ENCODE results near the gene C1orf141. TPM values are rescaled to one million over a fixed set of nuclear protein-coding genes. Genes with fewer than 3 reads are reported as not detected.

The C1orf141 gene
- total RNA-seq, 1 donor from 2014 or later = not detected

- no peak for DNase-seq
- Mint-ChIP-seq H3K36me3 (ENCODE audit: unreplicated experiment) (no peaks in the 10 kb centered on the region), H3K4me3 (ENCODE audit: unreplicated experiment) (no peak overlapping the region), H3K4me1 (ENCODE audit: low read depth, unreplicated experiment) (no peaks in the 10 kb centered on the region), H3K9me3 (ENCODE audit: unreplicated experiment) (peaks cover 2% of the 10 kb centered on the region), H3K27me3 (ENCODE audit: unreplicated experiment) (no peaks in the 10 kb centered on the region), H3K27ac (ENCODE audit: unreplicated experiment) (no peak overlapping the region)
- TF ChIP-seq CTCF (IDR thresholded peaks at IDR 0.05; ENCODE audit: partially characterized antibody, unreplicated experiment) = no peak
Measured at GRCh38 chr1:67088440-67088839, 46.3 kb downstream of the C1orf141 start.

- no peak for DNase-seq
- peaks cover 2% of the 10 kb centered on the region for H3K9me3 Mint-ChIP-seq (ENCODE audit: unreplicated experiment)
- no peaks in the 10 kb centered on the region for H3K27me3 Mint-ChIP-seq (ENCODE audit: unreplicated experiment)
- no peaks in the 10 kb centered on the region for H3K36me3 Mint-ChIP-seq (ENCODE audit: unreplicated experiment)
- H3K27ac Mint-ChIP-seq (ENCODE audit: unreplicated experiment) = no peak overlapping the region
- H3K4me1 Mint-ChIP-seq (ENCODE audit: low read depth, unreplicated experiment) = no peaks in the 10 kb centered on the region
- no peak overlapping the region for H3K4me3 Mint-ChIP-seq (ENCODE audit: unreplicated experiment)
- TF ChIP-seq CTCF (IDR thresholded peaks at IDR 0.05; ENCODE audit: partially characterized antibody, unreplicated experiment) = no peak
Measured at GRCh38 chr1:67085326-67085725, 49.4 kb downstream of the C1orf141 start.

GRCh38 chr1:67084765-67085318, 49.9 kb downstream of the C1orf141 start:
- H3K9me3 Mint-ChIP-seq (ENCODE audit: unreplicated experiment) = peaks cover 2% of the 10 kb centered on the region
- H3K4me1 Mint-ChIP-seq (ENCODE audit: low read depth, unreplicated experiment) = no peaks in the 10 kb centered on the region
- H3K27me3 Mint-ChIP-seq (ENCODE audit: unreplicated experiment) = no peaks in the 10 kb centered on the region
- no peak overlapping the region for H3K4me3 Mint-ChIP-seq (ENCODE audit: unreplicated experiment)
- DNase-seq = no peak
- no peaks in the 10 kb centered on the region for H3K36me3 Mint-ChIP-seq (ENCODE audit: unreplicated experiment)
- TF ChIP-seq CTCF (IDR thresholded peaks at IDR 0.05; ENCODE audit: partially characterized antibody, unreplicated experiment) = no peak
- H3K27ac Mint-ChIP-seq (ENCODE audit: unreplicated experiment) = no peak overlapping the region

GRCh38 chr1:67078291-67078690, 56.5 kb downstream of the C1orf141 start:
- no peak overlapping the region for H3K27ac Mint-ChIP-seq (ENCODE audit: unreplicated experiment)
- H3K4me3 Mint-ChIP-seq (ENCODE audit: unreplicated experiment) = no peak overlapping the region
- H3K4me1 Mint-ChIP-seq (ENCODE audit: low read depth, unreplicated experiment) = no peaks in the 10 kb centered on the region
- H3K36me3 Mint-ChIP-seq (ENCODE audit: unreplicated experiment) = no peaks in the 10 kb centered on the region
- no peaks in the 10 kb centered on the region for H3K27me3 Mint-ChIP-seq (ENCODE audit: unreplicated experiment)
- H3K9me3 Mint-ChIP-seq (ENCODE audit: unreplicated experiment) = no peaks in the 10 kb centered on the region
- no peak for DNase-seq
- no peak for TF ChIP-seq CTCF (IDR thresholded peaks at IDR 0.05; ENCODE audit: partially characterized antibody, unreplicated experiment)

- peaks cover 2% of the 10 kb centered on the region for H3K9me3 Mint-ChIP-seq (ENCODE audit: unreplicated experiment)
- H3K4me1 Mint-ChIP-seq (ENCODE audit: low read depth, unreplicated experiment) = no peaks in the 10 kb centered on the region
- DNase-seq = no peak
- TF ChIP-seq CTCF (IDR thresholded peaks at IDR 0.05; ENCODE audit: partially characterized antibody, unreplicated experiment) = no peak
- H3K27ac Mint-ChIP-seq (ENCODE audit: unreplicated experiment) = no peak overlapping the region
- H3K27me3 Mint-ChIP-seq (ENCODE audit: unreplicated experiment) = no peaks in the 10 kb centered on the region
- H3K36me3 Mint-ChIP-seq (ENCODE audit: unreplicated experiment) = peaks cover 3% of the 10 kb centered on the region
- H3K4me3 Mint-ChIP-seq (ENCODE audit: unreplicated experiment) = no peak overlapping the region
Measured at GRCh38 chr1:67077593-67077992, 57.2 kb downstream of the C1orf141 start.
